PFSK-1 (cell line): Measurements from ENCODE around the gene MSLN.

Source experiments
- FOXP2 ChIP-seq: optimal IDR thresholded peaks from 2 replicates; pipeline ENCODE3; 2011; ENCODE audit warnings: borderline replicate concordance, control low read depth, inconsistent platforms; ENCODE audit not compliant: insufficient read depth; ENCODE audit errors: extremely low read length, extremely low read depth
- POLR2AphosphoS5 ChIP-seq: IDR thresholded peaks from 2 replicates; pipeline ENCODE4 v1.6.1; 2012; ENCODE audit warnings: low read depth, mild to moderate bottlenecking, control low read depth, low read length, moderate library complexity
- REST ChIP-seq, 2 experiments: IDR thresholded peaks; 2 replicates each; pipeline versions ENCODE4 v1.6.1 to v1.8.0; 2011 to 2012; ENCODE audit warnings: low read depth in 2 of 2, low read length in 2 of 2, control low read depth in 1 of 2, inconsistent platforms in 1 of 2, mild to moderate bottlenecking in 1 of 2, moderate library complexity in 1 of 2; ENCODE audit not compliant: insufficient read depth in 1 of 2
- SIN3A ChIP-seq: IDR thresholded peaks from 2 replicates; pipeline ENCODE4 v1.6.1; 2012; ENCODE audit warnings: mild to moderate bottlenecking, low read length, moderate library complexity, borderline replicate concordance; ENCODE audit not compliant: insufficient read depth
- TAF1 ChIP-seq: IDR thresholded peaks from 2 replicates; pipeline ENCODE4 v1.6.1; 2012; ENCODE audit warnings: low read length, control low read depth, borderline replicate concordance; ENCODE audit not compliant: insufficient read depth

Gene MSLN

GRCh38 chr16:770411-770810 is 9.9 kb downstream of the MSLN start:
- no peak for TF ChIP-seq SIN3A
- no peak for TF ChIP-seq FOXP2
- no peak for TF ChIP-seq POLR2AphosphoS5

- TF ChIP-seq TAF1 (no peak), FOXP2 (no peak), SIN3A (no peak), POLR2AphosphoS5 (no peak), REST (IDR thresholded peaks at IDR 0.05; ENCODE audit: insufficient read depth in 1 of 2, low read depth in 2 of 2, low read length in 2 of 2) (no peak)
Observed at GRCh38 chr16:772959-773358, 12.4 kb downstream of the MSLN start.

GRCh38 chr16:774086-775001 is 13.8 kb downstream of the MSLN start:
- no peak for TF ChIP-seq REST (IDR thresholded peaks at IDR 0.05; ENCODE audit: insufficient read depth in 1 of 2, low read depth in 2 of 2, low read length in 2 of 2)

GRCh38 chr16:775236-775796 is 14.8 kb downstream of the MSLN start:
- TF ChIP-seq SIN3A, result no peak
- no peak for TF ChIP-seq REST (IDR thresholded peaks at IDR 0.05; ENCODE audit: insufficient read depth in 1 of 2, low read depth in 2 of 2, low read length in 2 of 2)
- TF ChIP-seq TAF1, result no peak
- TF ChIP-seq FOXP2, result no peak
- no peak for TF ChIP-seq POLR2AphosphoS5

GRCh38 chr16:776824-777223 is 16.3 kb downstream of the MSLN start:
- no peak for TF ChIP-seq FOXP2
- TF ChIP-seq TAF1, result no peak
- TF ChIP-seq POLR2AphosphoS5, result no peak
- no peak for TF ChIP-seq SIN3A
- no peak for TF ChIP-seq REST (IDR thresholded peaks at IDR 0.05; ENCODE audit: insufficient read depth in 1 of 2, low read depth in 2 of 2, low read length in 2 of 2)
